Heart right ventricle (tissue), 16 donors: Measurements from ENCODE around the gene HEXIM1. TPM values are rescaled to one million over a fixed set of nuclear protein-coding genes. Genes with fewer than 3 reads are reported as not detected.

Source experiments
- ATAC-seq, 8 donors: fragments of 200-7000 bp; cut with Tn5 transposase; one replicate each; pipeline ENCODE4 v1.9.1; 2020; ENCODE audit warnings: mild to moderate bottlenecking in 8 of 8, moderate library complexity in 8 of 8, moderate number of reproducible peaks in 1 of 8
- DNase-seq, 2 donors: peaks; one replicate each; pipeline ENCODE4 v3.0.0-alpha.2; 2020
- H3K27ac ChIP-seq, 10 donors: fragments of 200-600 bp; sonication (generic) in 2 of 10; one replicate each; pipeline versions ENCODE4 v1.5.0 to v1.8.0; 2020 to 2022; ENCODE audit warnings: mild to moderate bottlenecking in 3 of 10
- H3K27me3 ChIP-seq, 7 donors: fragments of 200-600 bp; one replicate each; pipeline ENCODE4 v1.8.0; 2021 to 2022; ENCODE audit warnings: mild to moderate bottlenecking in 2 of 7
- H3K36me3 ChIP-seq, 9 donors: fragments of 200-600 bp; sonication (generic) in 1 of 9; one replicate each; pipeline versions ENCODE4 v1.5.0 to v1.8.0; 2020 to 2022; ENCODE audit warnings: mild to moderate bottlenecking in 2 of 9
- H3K4me1 ChIP-seq, 9 donors: fragments of 200-600 bp; sonication (generic) in 1 of 9; one replicate each; pipeline versions ENCODE4 v1.5.0 to v1.8.0; 2020 to 2022; ENCODE audit warnings: mild to moderate bottlenecking in 4 of 9
- H3K4me3 ChIP-seq, 10 donors: fragments of 200-600 bp; sonication (generic) in 2 of 10; one replicate each; pipeline versions ENCODE4 v1.5.0 to v1.8.0; 2020 to 2022; ENCODE audit warnings: mild to moderate bottlenecking in 7 of 10, moderate library complexity in 2 of 10
- H3K9me3 ChIP-seq, 11 donors: fragments of 200-600 bp in 10 of 11; sonication (generic) in 2 of 11; one replicate each; pipeline versions ENCODE4 v1.5.0 to v1.8.0; 2013 to 2022; ENCODE audit warnings: mild to moderate bottlenecking in 2 of 11, control low read depth in 1 of 11, moderate library complexity in 1 of 11
- CTCF ChIP-seq, 9 donors: fragments of 200-600 bp; sonication (generic) in 2 of 9; IDR thresholded peaks; one replicate each; pipeline versions ENCODE4 v1.5.0 to v1.8.0; 2021 to 2022; ENCODE audit warnings: antibody characterized with exemption in 9 of 9, mild to moderate bottlenecking in 5 of 9, moderate library complexity in 1 of 9
- WGBS, 2 donors: extraction: QIAGEN DNeasy Blood & Tissue Kit; methylation state at CpG; one replicate each; pipeline ENCODE4 v1.1.7; 2013; ENCODE audit warnings: inconsistent platforms in 1 of 2; 5-methylcytosine and 5-hydroxymethylcytosine counted together
- intact Hi-C, 10 donors: fragments of 100-400 bp; cut with DNase I; formaldehyde crosslinking; loops; one replicate each; pipeline versions ENCODE4 v1.11.1 to v1.14.2; 2022
- polyA plus RNA-seq, 2 donors: library from polyadenylated mRNA; stranded (reverse); fragments of 200-250 nt; gene quantifications; one replicate each; pipeline ENCODE4 v1.2.3, GENCODE V29; 2013
- total RNA-seq, 10 donors: library from RNA; stranded (reverse); fragmentation: NEBNext Ultra II Directional in 3 of 10; extraction: Animal tissue kit (Norgen Biotek cat#: 25700) in 3 of 10; gene quantifications; one replicate each; pipeline versions ENCODE4 v1.2.1 to v1.2.4, GENCODE V29; 2021 to 2023
- donor health status: Arrhythmogenic right ventricular cardiomyopathy.
- donor health status: ischemic (EF 13 %, LVEDD 7.1; RV severe dilation, severe dysfunction).
- donor health status: healthy with polysubstance abuse.
- donor health status: DM: no; HTN: yes; CAD: no.
- donor health status: DM: no; HTN: no; CAD: no.
- donor health status: ischemic (EF 25% LVEDD 6.9; RV normal size, moderate dysfunction).
- donor health status: ischemic (EF 25% LVEDD 5.7; RV mildly dilated, moderate dysfunction).
- donor health status: healthy.
- donor health status: DM: yes; HTN: yes; CAD: no.
- donor health status: Ischemic cardiomyopathy.
- donor health status: ischemic (EF 35%, LVEDD 5.7; RV mildly dilated, moderate dysfunction).
- donor health status: nonischemic (EF 11% LVEDD 7.7; RV severe dilation, severe dysfunction).
- donor health status: DM: yes; HTN: yes; CAD: no.
- donor health status: PGD.
- donor health status: ischemic (EF 29% LVEDD 5.4; RV normal size, mild dysfunction).
- donor health status: nonischemic (EF 23%, LVEDD 6.1; RV moderate dilation, normal function).

Gene HEXIM1
- total and polyA plus RNA-seq, 12 donors, result 8.4 to 37.4 (median 18.3) TPM

GRCh38 chr17:45146166-45146565 is 2.1 kb upstream of the HEXIM1 start:
- Histone ChIP-seq H3K27me3 (no peaks in the 10 kb centered on the region), H3K4me3 (no peak overlapping the region), H3K9me3 (no peaks in the 10 kb centered on the region), H3K4me1 (peaks cover 7 to 46% (median 43%) of the 10 kb centered on the region in 9 donors), H3K36me3 (no peaks in the 10 kb centered on the region), H3K27ac (peak overlapping the region in 8 of 10 donors; percentile 92 to 99 (median 98))
- TF ChIP-seq CTCF (IDR thresholded peaks at IDR 0.05), result no peak
- WGBS, 2 donors, result 87 to 91% methylated on average over 10 of the region's 10 CpGs
- intact Hi-C loops, result loop anchor here in 1 of 10 donors (10.0 kb wide), 1 partner anchor 169 kb away; the partner anchor contains the start of gene MAP3K14
- DNase-seq (no peak), ATAC-seq (no peak)

- Histone ChIP-seq H3K9me3 (no peaks in the 10 kb centered on the region), H3K4me3 (peak overlapping the region in 9 of 10 donors; percentile 60 to 97 (median 74)), H3K36me3 (no peaks in the 10 kb centered on the region), H3K27ac (peak overlapping the region; percentile 92 to 99 (median 98)), H3K27me3 (no peaks in the 10 kb centered on the region), H3K4me1 (peaks cover 10 to 50% (median 47%) of the 10 kb centered on the region in 9 donors)
- TF ChIP-seq CTCF (IDR thresholded peaks at IDR 0.05), result no peak
- intact Hi-C loops, result loop anchor here in 1 of 10 donors (10.0 kb wide), 1 partner anchor 168 kb away; the partner anchor contains the start of gene MAP3K14
- 86 to 89% methylated on average over 4 of the region's 4 CpGs for WGBS, 2 donors
- no peak for ATAC-seq
- no peak for DNase-seq
Measured at GRCh38 chr17:45146592-45146889, 1.7 kb upstream of the HEXIM1 start.

DNA sequence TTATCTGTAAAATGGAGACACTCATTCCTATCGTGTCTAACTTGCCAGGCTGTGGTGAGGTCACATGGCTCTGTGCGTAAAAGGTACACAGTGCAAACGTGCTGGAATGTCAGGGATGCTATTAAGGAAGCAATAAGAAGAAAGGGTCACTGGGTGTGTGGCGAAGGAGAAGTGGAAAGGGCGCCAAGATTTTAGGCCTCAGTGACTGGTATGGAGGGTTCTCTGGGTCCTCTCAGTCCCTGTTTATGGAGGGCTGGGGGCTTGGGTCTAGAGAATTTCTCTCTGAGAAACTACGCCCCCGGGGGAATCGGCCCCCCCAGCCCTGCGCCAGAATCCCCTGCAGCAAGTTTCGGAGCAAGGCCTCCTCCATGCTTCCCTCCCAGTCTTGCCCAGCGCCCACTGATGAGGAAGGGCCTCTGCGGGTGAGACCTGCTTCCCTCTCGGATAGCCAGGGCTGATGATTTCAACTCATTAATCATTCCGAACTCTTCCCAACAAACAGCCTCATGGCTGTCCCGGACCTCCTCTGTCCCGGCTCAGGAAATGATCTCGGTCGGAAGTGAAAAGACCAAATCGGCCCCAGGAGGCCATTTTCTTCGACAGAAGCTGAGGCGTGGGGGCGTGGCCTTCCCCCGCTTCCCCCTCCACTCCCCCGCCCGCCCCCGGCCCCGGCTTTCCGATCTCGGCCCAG is 1.2 kb upstream of the HEXIM1 start:
- peak; percentile 54 to 87 for DNase-seq

More for the DNA sequence above, 1.2 kb upstream of the HEXIM1 start:
- peak overlapping the region; percentile 92 to 99 (median 98) for H3K27ac ChIP-seq
- H3K4me1 ChIP-seq, result peaks cover 13 to 55% (median 52%) of the 10 kb centered on the region in 9 donors
- H3K9me3 ChIP-seq, result no peaks in the 10 kb centered on the region
- TF ChIP-seq CTCF (IDR thresholded peaks at IDR 0.05), result no peak
- intact Hi-C loops, result loop anchor here in 1 of 10 donors (10.0 kb wide), 1 partner anchor 168 kb away; the partner anchor contains the start of gene MAP3K14
- no peaks in the 10 kb centered on the region for H3K27me3 ChIP-seq
- no peaks in the 10 kb centered on the region for H3K36me3 ChIP-seq
- ATAC-seq, result peak; percentile 2 to 29 (median 10)
- WGBS, 2 donors, result 7 to 8% methylated on average over 29 of the region's 29 CpGs
- H3K4me3 ChIP-seq, result peak overlapping the region; percentile 60 to 97 (median 74)
